Stimulated activated CD4-positive, alpha-beta T cell treated with anti-CD3 and anti-CD28 coated beads, Interleukin-15, amount 100 ng/mL, for 48 hours (primary cell): ENCODE measurements around the gene PCCA.
A peak's percentile ranks its signal among the peaks of the same experiment; 100 is the strongest.
"Not testable (repeated sequence)": the region's sequence is repeated elsewhere in the genome, so short reads cannot be mapped to it uniquely, and the experiment has no call there.

Source experiments
- DNase-seq, 2 donors: peaks; one replicate each; pipeline ENCODE4 v3.0.0-alpha.2; 2020; ENCODE audit warnings: low read depth in 2 of 2

The PCCA gene

GRCh38 chr13:100510208-100510957, 421.5 kb downstream of the PCCA start:
- DNase-seq = no peak

GRCh38 chr13:100511466-100511865, 422.6 kb downstream of the PCCA start:
- DNase-seq = no peak

GRCh38 chr13:100512422-100512821, 423.5 kb downstream of the PCCA start:
- no peak for DNase-seq

- no peak for DNase-seq
Observed at GRCh38 chr13:100513171-100513570, 424.3 kb downstream of the PCCA start.

- DNase-seq = no peak
Observed at GRCh38 chr13:100513987-100514670, 425.2 kb downstream of the PCCA start.

- peak; percentile 26 to 52 for DNase-seq
Observed at GRCh38 chr13:100514788-100515409, 426.0 kb downstream of the PCCA start.

GRCh38 chr13:100515410-100515800, 426.5 kb downstream of the PCCA start:
- DNase-seq = no peak

GRCh38 chr13:100517135-100517534, 428.2 kb downstream of the PCCA start:
- DNase-seq = no peak

- DNase-seq = no peak
Observed at GRCh38 chr13:100517728-100518127, 428.8 kb downstream of the PCCA start.

- no peak for DNase-seq
Observed at GRCh38 chr13:100518394-100519062, 429.6 kb downstream of the PCCA start.

GRCh38 chr13:100519626-100520025, 430.7 kb downstream of the PCCA start:
- DNase-seq = no peak

- DNase-seq = no peak
Observed at GRCh38 chr13:100520936-100521850, 432.3 kb downstream of the PCCA start.

- DNase-seq = no peak
Observed at GRCh38 chr13:100521851-100522617, 433.1 kb downstream of the PCCA start.

- no peak for DNase-seq
Observed at GRCh38 chr13:100522618-100523309, 433.9 kb downstream of the PCCA start.

- no peak for DNase-seq
Observed at GRCh38 chr13:100523411-100523810, 434.5 kb downstream of the PCCA start.

GRCh38 chr13:100523981-100524386, 435.1 kb downstream of the PCCA start:
- DNase-seq = no peak

GRCh38 chr13:100524688-100525087, 435.8 kb downstream of the PCCA start:
- not testable (repeated sequence) for DNase-seq

GRCh38 chr13:100525453-100526317, 436.8 kb downstream of the PCCA start:
- DNase-seq = no peak
